ENCODE measurements around the gene PSMB8. TPM values are rescaled to one million over a fixed set of nuclear protein-coding genes. Genes with fewer than 3 reads are reported as not detected.

Gene PSMB8
- total RNA-seq = 47.3 and 56.8 TPM in 2 replicates

DNA sequence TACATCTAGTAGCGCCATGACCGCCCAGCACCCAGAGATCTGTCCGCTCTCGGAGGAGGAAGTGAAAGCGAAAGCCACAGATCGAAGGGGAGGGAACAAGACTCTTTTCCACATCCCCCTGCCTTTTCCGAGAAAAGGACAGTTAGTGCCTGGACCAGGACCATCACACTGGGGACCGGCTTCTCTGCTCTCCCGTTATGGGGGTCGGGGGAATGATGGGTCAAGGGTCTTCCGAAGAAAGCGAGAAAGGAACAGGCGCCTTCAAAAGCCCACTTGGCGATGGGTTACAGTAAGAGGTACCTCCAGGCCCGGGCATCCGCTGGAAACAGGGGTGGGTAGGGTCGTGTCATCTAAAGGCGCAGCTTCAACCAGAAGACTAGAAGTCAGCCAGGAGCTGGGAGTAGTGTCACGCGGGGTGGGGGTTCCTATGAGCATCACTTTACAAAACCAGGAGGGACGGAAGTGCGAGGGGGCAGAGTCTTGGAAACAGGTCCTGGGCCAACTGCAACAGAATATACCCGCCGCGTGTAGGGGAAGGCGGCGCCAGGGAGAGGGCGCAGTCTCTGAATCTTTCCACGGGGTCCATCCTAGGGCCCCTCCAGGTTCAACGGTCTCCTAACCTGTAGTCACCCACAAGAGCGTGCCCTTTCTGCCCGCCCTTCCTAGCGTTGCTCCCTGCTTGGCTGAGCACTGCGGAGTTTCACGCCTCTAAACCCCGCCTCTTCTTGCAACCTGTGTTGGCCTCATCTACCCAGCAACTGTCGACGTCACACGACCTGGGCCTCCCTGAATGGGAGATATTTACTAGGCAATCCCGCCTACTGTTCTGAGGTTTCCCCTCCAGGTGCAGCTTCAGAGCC, at the start of gene PSMB8:
PSMB8 (minus strand) TSS at position 69 of the 860 bp plus-strand sequence; CDS start at position 18, 51 bp downstream.

DNA sequence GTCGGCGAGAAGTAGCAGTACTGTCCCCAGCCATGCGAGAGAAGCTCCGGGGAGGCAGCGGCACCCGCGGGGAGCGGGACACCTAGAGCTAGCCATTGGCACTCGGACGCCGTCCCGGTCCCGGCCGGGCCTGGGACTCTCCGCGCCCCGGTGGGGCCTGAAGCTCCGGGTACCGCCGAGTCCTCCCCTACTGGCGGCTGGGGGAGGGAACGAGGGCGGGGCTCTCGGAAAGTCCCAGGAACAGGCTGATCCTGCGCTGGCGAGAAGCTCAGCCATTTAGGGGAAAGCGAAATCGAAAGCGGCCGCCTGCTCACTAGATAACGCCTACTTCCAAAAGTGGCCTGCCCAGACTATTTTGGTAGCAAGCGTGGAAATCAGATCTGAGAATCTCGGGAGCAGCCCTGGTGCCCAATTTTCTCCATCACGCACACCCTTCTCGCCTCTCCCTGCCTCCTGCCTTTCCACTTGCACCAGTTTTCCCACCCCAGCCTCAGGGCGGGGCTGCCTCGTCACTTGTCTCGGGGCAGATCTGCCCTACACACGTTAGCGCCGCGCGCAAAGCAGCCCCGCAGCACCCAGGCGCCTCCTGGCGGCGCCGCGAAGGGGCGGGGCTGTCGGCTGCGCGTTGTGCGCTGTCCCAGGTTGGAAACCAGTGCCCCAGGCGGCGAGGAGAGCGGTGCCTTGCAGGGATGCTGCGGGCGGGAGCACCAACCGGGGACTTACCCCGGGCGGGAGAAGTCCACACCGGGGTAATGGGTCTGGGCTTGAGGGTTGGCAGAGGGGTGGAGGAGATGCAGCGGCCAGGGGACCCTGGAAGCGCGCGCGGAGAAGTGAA, 9.9 kb upstream of the PSMB8 start, which contains the start of the genes PSMB9 and TAP1:
PSMB9 (plus strand) TSS at position 652 of the 835 bp plus-strand sequence; CDS start at position 690, 38 bp downstream.
TAP1 (minus strand) TSS at position 164 of the 835 bp plus-strand sequence; CDS start at position 96, 68 bp downstream.

DNA sequence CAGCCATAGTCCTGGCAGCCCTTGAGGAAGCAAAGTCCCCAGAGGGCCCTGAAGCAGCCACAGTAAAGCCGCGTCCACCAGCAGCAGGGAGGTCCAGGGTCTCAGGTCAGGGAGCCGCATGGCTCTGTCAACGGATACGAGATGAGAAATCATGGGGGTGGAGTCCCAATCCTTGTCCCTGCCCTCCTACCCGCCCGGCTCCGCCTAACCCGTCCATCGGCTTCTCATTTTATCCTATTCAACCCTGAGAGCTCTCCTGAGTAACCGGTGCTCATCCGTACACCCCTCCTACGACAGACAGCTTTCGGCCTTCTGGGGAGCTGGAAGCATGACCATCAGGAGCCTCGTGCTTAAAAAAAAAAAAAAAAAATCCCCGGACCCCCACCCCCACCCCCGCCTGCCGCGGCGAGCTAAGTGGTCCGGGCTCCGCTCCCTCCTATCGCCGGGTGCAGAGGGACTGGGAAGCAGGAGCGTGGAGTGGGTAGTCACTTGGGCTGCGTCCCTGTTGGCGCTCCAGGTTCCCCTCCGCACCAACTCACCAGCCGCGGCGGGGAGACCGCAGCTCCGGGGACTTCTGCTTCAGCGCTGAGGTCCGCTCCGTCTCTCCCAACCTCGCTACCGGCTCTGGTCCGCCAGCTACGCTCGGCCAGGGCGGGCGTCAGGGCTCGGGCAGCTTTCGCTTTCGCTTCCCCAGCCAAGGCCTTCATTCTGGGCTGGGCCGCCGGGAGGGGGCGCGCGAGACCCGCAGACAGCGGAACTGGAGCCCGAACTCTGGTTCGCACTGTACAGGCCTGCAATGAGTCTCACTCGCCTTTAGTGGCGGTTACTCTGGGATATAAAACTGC, 5.5 kb downstream of the PSMB8 start, which contains the start of gene TAP2:
TAP2 (minus strand) TSS at position 626 of the 845 bp plus-strand sequence; CDS start at position 120, 506 bp downstream.

DNA sequence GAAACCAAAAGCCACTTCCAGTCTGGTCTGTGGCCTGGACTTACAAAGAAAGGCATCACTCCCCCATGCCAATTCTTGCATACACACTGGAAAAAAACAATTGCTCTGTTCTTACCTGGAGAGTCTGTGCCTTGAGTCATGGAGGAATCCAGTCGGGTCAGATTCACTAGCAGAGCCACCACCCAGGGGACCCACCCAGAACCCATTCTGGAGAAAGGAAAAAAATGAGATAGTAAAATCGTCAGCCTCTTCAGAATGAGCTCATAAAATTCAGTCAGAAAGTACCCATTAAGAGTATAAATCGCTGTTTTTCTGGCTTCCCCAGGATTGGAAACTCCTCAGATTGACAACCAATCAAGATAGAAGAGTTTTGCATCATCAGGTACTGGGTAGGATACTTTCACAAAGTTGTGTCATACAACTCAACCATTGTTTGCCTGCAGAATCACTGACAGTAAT, 27.1 kb downstream of the PSMB8 start, which contains the start of gene HLA-DOB:
HLA-DOB (minus strand) TSS at position 257 of the 459 bp plus-strand sequence; CDS start at position 206, 51 bp downstream.

Other genes starting within 250 kb of the PSMB8 start
- gene HLA-DQA1, start 206.6 kb downstream of the PSMB8 start, total RNA-seq = 0.43 TPM in 1 of 2 replicates, not detected in the other
- gene HLA-DQB1, start 177.4 kb downstream of the PSMB8 start, total RNA-seq = 0.43 TPM in 1 of 2 replicates, not detected in the other
- not detected in 2 replicates for gene HLA-DQA2, start 102.7 kb downstream of the PSMB8 start, total RNA-seq
- not detected in 2 replicates for gene HLA-DQB2, start 80.5 kb downstream of the PSMB8 start, total RNA-seq
- 0.14 TPM in 1 of 2 replicates, not detected in the other for gene HLA-DOB, start 27.0 kb downstream of the PSMB8 start, total RNA-seq
- gene TAP2, start 5.3 kb downstream of the PSMB8 start, total RNA-seq = 5.0 and 30.4 TPM in 2 replicates
- gene TAP1, start 9.7 kb upstream of the PSMB8 start, total RNA-seq = 60.0 and 115 TPM in 2 replicates
- gene PSMB9, start 10.1 kb upstream of the PSMB8 start, total RNA-seq = 12.9 and 25.5 TPM in 2 replicates
- gene HLA-DMB, start 97.0 kb upstream of the PSMB8 start, total RNA-seq = 0.14 TPM in 1 of 2 replicates, not detected in the other
- 0.14 and 1.5 TPM in 2 replicates for gene HLA-DMA, start 109.0 kb upstream of the PSMB8 start, total RNA-seq
- 153 and 186 TPM in 2 replicates for gene BRD2, start 124.5 kb upstream of the PSMB8 start, total RNA-seq
- not detected in 2 replicates for gene HLA-DOA, start 165.5 kb upstream of the PSMB8 start, total RNA-seq
- gene HLA-DPA1, start 229.6 kb upstream of the PSMB8 start, total RNA-seq = 2.4 TPM in 1 of 2 replicates, not detected in the other
- 4.9 TPM in 1 of 2 replicates, not detected in the other for gene HLA-DPB1, start 231.9 kb upstream of the PSMB8 start, total RNA-seq

Data from placental pericyte (primary cell).